HG02852 (cell line): ENCODE measurements around the gene GOLGA6C.
"Not testable (repeated sequence)": the region's sequence is repeated elsewhere in the genome, so short reads cannot be mapped to it uniquely, and the experiment has no call there.

Source experiments
- ATAC-seq: cut with Tn5 transposase; IDR thresholded peaks from one replicate; pipeline ENCODE4 v1.9.1; 2021; ENCODE audit warnings: mild to moderate bottlenecking, moderate library complexity; ENCODE audit not compliant: unreplicated experiment

The GOLGA6C gene

DNA sequence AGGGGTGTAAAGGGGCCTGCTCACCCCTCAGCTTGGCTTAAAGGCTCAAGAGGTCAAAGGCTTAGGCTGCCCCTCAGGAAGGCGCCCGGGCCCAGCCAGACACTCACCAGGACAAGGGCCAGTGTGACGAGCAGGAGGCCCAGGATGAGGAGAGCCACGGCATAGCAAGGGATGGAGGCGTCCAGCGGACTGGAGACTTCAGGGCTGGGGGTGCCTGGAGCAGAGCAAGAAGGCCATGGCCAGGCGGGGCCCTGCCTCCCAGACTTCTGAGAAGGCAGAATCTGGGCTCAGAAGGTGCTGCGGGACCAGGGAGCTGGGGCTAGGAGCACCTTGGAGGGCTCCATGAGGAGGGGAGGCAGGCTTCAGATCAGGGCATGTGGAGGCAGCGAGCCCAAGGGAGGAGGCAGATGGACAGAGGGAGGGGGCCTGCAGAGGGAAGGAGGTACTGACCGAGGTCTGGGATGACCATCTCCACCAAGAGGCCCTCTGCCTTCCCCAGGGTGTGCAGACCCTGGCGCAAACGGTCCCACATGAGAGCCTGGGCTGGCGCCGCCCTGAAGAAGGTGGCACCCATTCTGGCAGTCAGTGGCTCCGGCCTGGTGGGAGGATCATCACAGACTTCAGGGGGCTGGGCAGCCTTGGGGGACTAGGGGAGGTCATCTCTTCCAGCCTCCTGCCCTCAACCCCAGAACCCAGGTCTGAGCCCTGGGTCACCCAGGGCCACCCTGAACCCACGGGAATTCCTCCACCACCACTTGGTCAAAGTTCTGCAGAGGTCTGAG is 32.0 kb upstream of the GOLGA6C start:
- ATAC-seq: no peak

DNA sequence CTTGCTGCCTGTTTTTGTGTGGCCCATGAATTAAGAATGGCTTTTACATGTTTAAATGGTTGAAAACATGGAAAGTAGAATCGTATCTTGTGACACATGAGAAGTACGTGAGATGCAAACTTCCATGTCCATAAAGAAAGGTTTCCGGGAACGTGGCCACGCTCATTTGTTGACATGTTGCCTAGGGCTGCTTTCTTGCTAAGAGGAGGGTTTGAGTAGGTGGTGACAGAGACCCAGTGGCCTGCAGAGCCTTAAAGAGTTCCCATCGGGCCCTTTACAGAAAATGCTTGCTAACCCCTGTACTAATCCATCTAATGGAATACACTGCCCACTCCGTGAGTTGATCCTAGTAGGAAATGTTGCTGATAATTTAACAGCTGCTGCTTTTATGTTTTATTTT is 31.0 kb upstream of the GOLGA6C start:
- not testable (repeated sequence) for ATAC-seq

DNA sequence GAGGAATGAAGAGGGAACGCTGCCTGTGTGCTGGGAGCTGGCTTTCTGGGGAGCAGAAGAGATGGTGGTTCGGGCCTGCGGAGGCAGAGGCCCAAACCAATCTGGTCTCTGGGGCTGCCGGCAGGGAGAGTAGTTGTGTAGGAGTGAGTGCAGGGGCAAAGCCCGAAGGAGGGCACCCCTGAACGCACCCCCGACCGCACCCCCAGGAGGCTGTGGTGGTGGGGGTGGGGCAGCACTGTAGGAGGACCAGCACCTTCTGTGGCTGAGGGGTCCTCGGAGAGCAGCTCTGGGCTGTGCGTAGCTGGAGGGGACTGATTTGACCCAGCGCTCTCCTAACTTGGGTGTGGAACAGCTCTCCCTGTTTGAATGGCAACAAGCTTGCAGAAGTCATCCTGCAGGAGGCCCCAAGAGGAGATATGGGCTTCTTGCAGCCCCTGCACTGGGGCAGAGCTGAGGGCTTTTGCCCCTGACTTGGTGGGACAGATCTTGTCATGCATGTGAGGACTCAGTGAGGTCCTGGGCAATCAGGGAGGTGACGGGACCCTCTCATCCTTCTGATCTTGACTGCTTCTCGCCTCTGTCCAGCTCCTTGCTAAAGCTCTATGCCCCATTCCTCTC is 30.4 kb upstream of the GOLGA6C start:
- no peak for ATAC-seq

DNA sequence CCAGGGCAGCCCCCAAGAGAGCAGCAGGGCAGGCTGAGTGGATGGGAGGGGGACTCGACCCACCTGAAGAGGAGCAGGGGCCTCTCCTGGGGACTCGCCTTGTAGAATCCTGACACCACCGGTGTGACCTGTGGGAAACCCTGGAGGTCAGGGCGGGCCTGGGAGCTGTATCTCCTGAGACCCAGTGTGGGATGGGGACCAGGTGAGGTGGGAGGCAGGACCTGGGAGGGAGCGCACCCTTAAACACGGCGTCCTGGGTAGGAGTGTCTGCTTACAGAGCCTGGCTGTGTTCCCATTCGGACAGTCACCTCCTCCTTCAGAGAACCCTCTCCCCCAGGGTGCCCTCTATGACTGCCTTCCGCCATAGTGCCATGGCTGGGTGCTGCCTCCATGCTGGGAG is 29.3 kb upstream of the GOLGA6C start:
- no peak for ATAC-seq

DNA sequence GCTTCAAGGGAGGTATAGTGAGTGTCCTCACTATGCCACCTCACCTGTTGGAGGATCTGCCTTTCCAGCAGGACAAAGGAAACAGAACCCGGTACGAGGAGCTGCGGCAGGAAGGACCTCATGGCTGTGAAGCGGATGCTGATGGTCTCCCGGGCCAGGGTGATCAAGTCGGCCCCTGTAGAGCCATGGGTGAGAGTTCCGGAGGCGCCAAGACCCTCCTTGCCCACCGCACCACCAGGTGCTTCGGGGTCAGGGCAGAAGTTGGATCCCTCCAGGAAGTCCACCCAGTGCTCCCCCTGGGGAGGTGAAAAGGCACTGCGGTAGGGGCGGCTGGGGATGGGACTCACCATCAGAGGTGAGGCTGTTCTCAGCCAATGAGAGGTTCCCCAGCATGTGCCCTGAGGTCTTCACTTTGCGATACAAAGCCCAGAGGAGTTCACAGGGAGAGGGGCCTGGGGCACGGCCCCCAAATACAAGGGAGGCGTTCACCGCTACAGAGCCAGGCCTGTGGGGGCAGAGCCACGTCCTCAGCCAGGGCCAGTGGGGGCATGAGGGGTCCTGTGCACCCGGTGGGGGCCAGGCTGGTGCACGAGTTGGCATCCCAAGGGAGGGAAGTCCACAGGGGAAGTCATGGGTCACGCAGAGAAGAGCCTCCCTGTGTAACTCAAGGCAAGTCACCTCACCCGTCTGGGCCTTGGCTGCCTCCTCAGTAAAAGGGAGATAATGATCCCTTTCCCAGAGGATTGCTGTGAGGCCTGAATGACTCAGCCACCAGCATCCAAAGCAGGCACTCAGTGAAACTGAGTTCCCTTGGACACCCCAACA is 28.7 kb upstream of the GOLGA6C start:
- ATAC-seq: no peak

DNA sequence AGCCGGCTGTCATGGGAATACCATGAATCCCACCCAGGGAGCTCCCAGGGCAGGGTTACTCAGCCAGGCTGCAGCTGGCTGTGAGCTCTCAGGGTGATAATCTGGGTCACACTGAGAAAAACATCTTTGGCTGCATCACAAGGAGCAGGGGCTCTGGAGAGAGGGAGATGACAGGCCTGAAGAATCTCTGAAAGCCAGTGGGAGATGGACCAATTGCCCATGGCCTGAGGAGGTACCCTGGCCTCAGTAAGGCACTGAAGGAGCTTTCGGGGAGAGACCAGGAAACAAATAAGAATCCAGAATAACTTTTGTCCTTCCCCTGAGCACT is 28.2 kb upstream of the GOLGA6C start:
- ATAC-seq: no peak

DNA sequence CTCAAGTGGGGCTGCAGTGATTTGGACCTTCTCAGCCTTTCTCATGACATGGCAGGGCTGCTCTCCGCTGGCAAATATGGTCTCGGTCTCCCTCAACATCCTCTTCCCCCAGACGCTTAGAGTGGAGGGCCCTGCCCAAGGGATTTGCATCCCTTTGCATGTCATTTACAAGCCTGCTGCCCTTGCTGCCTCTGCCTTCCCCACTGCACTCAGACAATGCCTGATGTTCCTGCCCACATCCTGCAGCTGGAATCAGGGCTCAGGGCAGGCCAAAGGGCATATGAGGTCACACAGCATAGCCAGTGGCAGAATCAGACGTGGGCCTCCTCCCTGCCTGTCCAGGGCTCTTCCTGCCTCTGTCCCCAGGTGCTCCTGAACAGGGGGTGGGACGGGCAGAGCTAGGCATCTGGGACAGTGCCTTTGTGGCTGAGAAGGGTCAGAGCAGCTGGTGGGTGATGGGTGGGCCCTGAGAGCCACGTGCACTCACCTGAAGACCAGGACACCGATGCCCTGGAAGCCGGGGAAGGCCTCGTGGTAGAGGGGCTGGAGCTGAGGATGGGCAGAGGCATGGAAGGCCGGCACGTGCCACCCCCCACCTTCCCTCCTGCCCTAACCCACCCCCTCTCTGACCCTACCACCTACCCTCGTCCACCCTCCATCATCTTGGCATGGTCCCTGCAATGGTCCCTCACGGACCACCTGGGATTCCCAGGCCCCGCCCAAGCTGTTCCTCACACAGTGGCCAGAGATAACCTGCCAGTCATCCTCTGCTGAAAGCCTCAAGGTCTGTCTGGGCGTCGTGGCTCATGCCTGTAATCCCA is 27.4 kb upstream of the GOLGA6C start:
- ATAC-seq: no peak

DNA sequence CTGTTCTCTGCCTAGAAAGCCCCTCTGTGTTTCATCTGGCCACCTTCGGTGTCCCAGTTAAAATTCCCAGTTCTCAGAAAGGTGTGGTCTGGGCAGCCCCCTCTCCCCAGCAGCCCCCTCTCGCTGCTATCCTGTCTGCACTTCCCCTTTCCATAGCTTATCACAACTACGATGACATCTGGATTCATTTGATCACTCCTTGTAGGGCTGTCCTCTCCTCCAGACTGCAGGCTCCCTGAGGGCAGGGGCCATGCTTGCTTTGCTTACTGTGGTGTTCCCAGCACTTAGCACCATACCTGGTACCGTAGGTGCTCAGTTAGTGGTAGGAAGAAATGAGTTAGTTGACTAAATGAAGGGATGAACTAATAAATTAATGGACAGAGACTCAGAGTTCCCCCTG is 26.3 kb upstream of the GOLGA6C start:
- ATAC-seq: no peak

DNA sequence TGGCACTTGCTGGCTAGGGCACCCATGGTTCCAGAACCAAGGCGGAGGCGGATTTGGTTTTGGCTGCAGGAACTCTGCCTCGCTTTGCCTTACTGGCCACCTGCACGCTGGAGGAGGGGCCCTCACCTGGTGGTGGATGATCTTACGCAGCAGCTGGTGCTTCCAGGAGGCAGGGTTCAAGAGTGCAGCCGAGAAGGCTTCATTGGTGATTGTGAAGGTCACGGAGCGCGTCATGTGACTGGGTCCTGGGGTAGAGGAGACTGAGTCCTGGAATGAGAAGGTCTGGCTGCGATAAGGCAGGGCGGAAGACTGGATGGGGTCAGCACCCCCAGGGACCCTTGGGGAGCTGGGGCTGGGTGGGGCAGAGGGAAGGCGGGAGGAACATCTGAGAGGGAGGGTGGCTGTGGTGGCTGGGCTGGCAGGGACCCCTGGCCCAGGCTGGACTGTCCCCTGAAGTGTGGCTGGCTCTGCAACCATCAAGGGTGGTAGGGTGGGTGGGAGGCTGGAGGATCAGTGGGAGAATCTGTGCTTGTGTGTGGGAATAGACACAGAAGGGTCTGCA is 25.8 kb upstream of the GOLGA6C start:
- ATAC-seq: no peak

DNA sequence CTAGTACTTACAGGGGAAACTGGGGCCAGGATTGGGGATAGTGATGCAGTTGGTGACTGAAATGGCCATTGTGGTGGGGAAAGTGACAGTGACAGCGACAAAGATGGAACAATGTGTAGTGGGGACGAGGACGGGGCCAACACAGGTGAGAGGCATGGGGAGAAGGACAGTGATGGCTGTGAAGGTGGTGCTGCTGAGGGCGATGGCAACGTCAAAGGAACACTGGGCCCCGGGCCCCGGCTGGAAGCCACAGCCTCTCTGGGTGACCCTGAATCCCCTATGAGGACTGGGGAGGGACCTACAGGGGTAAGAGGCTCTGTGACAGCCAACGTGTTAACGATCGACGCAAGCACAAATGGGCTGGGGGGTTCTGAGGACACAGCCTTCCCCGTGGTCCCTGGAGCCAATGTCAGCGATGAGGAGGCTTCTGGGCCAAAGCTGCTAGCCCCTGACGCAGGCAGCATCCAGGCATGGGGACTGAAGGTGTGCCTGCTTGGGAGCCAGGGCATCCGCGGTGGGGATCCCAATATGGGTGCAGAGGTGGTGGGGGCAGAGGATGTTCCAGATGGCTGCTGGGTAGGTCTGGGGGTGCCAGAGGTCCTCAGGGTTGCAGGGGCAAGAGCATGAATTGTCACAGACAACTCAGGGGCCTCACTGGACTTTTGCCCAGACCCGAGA is 25.2 kb upstream of the GOLGA6C start:
- no peak for ATAC-seq

DNA sequence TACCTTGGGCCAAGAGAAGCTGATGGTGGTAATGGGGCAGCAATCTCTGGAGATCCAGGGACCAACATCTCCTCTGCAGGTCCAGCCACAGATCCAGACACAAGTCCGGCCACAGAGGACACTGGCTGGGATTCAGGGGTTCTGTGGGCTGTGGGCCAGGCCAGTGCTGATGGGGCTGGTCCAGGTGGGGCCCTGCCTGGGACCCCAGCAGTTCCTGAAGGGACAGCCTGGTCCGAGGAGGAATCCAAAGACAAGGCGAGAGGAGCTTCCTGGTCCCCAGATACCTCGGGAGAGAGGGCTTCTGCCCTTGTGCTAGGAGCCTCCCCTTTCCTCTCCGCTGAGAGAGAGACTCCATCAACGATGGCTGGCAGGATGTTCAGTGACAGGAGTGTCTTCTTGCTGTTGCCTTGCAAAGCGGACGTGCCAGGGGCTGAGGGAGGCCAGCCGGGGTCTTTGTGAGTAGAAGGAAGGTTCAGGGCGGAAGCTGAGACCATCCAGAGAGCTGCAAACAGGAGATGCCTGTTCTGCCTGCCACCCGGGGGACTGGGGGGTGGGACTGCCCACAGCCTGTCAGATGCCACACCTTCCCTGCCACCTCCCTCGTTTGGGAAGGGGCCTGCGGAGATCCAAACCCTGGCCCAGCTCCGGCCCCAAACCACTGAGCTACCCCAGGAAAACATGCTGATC is 24.5 kb upstream of the GOLGA6C start:
- ATAC-seq: no peak

DNA sequence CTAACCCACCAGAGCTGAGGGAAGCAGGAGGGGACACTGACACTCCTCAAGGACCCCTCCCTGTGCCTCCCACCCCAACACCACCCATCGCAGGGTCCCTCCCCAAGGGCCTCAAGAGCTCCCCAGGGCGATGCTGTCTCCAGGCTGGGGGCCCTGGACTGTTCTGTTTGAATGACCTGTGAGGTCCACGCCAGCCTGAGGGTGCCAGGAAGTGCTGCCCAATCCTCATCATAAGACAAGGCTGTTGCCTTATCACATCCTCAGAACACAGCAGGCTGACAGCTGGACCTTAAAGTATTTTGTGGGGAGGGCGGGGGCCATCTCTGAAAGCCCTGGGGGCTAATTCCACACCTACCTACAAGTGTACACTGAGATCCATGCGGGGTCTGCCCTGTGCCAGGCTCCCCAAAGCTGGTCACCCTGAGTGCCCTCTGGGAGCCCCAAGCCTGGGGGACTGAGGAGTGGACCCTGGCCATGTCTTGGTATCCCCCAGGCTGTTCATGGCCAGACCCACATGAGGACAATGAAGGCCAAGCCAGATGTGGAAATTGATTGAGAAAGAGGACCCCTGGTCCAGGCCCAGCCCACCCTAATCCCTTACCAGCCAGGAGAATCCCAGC is 23.8 kb upstream of the GOLGA6C start:
- ATAC-seq: no peak

DNA sequence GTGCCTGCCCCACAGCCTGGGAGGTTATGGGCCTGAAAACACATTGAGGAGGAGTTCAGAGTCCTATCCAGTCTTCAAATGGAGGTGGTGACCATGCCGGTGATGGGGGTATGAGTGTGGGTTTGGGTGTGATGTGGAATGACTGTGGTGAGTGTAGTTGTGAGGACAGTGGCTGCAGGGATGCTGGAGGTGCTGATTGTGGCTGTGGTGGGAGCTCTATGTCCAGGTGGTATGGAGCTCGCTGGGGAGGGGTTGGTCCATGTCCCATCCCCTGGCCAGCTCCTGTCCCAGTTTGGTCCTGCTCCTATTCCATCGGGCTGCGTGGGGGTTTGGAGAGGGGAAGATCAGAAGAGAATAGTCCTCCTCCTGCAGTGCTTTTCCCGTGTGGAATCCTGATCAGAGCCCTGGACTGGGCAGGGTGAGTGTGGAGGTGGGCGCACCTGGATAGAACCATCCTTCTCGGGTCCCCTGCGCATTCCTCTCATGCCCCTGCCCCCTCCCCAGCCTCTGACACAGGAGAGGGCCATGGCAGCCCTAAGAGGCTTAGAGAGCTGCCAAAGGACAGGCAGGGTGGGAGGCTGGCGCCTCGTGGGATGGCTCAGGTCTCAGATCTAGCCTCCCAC is 23.0 kb upstream of the GOLGA6C start:
- no peak for ATAC-seq

DNA sequence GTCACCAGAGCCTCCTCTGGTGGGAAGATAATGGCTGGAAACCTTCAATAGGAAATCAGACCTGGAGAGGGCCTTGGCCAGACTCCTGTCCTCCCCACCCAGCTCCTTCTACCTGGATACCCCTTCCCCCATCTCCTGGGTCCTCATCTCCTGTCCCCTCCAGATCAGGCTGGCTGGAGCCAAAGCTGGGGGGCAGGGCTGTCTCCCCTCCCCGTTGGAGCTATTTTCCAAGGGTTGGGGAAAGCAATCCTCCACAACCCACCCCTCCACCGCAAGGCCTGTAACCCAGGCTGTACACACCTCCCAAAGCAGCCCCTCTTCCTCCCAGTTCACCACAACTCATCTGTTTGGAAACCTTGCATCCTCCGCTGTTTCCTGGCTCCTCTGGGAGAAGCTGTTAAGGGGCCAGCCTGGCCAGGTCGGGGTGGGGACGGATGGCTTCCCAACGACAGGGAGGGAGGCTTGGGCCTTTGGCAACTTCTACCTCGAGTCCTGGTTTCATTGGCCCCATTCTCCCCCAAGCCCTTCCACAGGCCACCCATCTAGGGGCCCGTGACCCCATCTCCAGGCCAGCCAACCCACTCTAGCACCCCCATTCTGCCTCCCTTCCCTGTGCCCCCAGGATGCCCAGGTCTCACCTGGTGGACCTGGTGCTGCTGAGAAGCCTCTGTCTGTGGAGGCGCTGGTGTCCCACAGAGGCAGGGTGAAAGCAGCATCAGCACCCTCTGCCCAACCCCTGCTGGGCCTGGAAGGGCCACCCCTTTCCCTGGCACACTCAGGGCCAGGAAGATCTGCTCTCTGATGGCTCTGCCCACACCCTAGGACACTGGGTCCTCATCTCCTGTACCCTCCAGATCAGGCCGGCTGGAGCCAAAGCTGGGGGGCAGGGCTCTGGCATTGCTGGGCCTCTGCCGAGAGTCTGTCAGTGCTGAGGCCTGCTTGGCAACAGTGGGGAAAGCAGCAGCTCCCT is 22.1 kb upstream of the GOLGA6C start:
- ATAC-seq: no peak

DNA sequence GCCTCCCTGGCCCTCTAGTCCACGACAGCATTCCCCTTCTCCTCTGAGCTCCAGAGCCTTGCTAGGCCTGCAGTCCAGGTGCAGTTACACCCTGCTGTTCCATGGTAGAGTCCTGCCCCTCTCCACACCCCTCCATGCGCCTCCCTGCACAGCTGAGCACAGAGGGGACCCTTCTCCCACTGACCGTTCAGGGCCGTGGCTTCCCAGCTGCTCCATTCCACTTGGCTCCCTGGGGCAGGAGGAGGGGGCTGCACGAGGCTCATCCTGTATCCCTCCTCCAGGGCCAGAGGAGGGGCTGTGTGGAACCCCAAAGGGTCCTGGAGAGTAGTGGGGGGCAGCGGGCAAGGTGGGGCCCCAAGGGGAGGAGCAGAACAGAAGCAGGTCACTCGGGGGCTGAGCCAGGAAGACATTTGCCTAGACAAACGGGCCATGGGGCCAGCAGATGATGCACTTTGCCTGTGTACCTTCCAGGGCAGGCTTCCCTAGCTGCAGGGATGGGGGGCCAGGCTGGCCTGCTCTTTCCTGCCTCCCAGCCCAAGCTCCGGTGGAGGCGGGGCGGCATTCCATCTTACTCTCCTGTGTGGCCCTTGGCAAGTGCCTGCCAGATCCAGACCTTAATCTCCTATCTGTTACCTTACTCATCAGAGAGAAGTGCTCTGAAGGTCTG is 20.7 kb upstream of the GOLGA6C start:
- ATAC-seq: no peak

DNA sequence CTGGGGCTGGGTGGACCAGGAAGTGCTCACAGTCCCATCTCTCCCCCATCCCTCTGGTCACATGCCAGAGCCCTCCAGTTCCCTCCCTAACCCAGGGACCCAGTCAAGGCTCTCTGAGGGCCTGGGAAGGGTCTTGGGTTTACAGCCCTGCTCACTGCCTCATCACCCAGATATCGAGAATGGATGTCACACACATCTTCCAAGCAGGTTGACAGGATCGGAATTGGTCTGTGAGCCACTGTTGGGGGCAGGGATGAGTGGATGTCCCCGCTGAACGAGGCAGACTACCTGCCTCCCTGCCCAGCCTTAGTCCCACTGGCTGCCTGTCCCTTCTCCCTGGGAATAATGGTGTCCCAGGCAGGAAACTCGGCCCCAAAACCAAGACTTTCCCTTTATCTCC is 20.0 kb upstream of the GOLGA6C start:
- no peak for ATAC-seq

DNA sequence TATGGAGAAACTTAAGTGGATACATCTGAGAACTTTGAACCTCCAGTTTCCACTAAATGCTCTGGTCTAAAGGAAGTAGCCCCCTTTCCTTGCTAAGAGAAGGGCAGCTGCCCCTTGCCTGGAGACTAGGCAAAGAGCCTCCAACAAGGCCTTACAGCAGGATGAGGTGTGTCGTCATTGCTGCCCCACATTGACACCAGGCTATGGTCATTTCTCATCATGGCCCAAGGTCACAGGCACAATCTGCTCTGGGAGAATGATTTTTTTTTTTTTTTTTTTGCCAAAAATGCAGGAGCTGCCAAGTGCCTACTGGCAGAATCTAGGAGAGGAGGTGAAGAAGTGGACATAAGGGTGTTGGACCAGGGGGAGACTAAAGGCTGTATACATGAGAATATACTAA is 12.4 kb upstream of the GOLGA6C start:
- ATAC-seq: not testable (repeated sequence)
